GM12878 (cell line): ENCODE data around the gene COL17A1. TPM values are rescaled to one million over a fixed set of nuclear protein-coding genes. Genes with fewer than 3 reads are reported as not detected.

Experiments used
- ASH2L ChIP-seq: fragments of 300-600, 200-600 bp; sonication (generic); IDR thresholded peaks from 2 replicates; pipeline ENCODE4 v1.6.1; 2017; ENCODE audit warnings: low read depth, mild to moderate bottlenecking, borderline replicate concordance
- ATF7 ChIP-seq: fragments of 450-650 bp; IDR thresholded peaks from 2 replicates; pipeline ENCODE4 v1.6.1; 2016; ENCODE audit warnings: low read depth, mild to moderate bottlenecking
- BCL11A ChIP-seq: IDR thresholded peaks from 2 replicates; pipeline ENCODE4 v1.6.1; 2011; ENCODE audit warnings: low read depth, low read length
- BMI1 ChIP-seq: fragments of 450-650 bp; IDR thresholded peaks from 2 replicates; pipeline ENCODE4 v1.6.1; 2016; ENCODE audit warnings: mild to moderate bottlenecking, moderate library complexity, borderline replicate concordance
- CEBPB ChIP-seq, 2 experiments: fragments of 150-350 bp in 1 of 2; IDR thresholded peaks; 2 replicates each; pipeline ENCODE4 v1.6.1; 2012 to 2014; ENCODE audit warnings: low read depth in 2 of 2, low read length in 2 of 2, borderline replicate concordance in 1 of 2, inconsistent platforms in 1 of 2
- CHD2 ChIP-seq: IDR thresholded peaks from 2 replicates; pipeline ENCODE4 v1.6.1; 2011; ENCODE audit warnings: low read depth, low read length, improper control_type of control experiment, borderline replicate concordance
- CHD4 ChIP-seq: fragments of 200-600 bp; sonication (generic); IDR thresholded peaks from 2 replicates; pipeline ENCODE4 v1.6.1; 2016; ENCODE audit warnings: mild to moderate bottlenecking
- ELK1 ChIP-seq: IDR thresholded peaks from 2 replicates; pipeline ENCODE4 v1.6.1; 2012; ENCODE audit warnings: low read depth, low read length, improper control_type of control experiment
- ESRRA ChIP-seq: IDR thresholded peaks from 2 replicates; pipeline ENCODE4 v1.6.1; 2012; ENCODE audit warnings: mild to moderate bottlenecking, low read length, improper control_type of control experiment
- ETV6 ChIP-seq, 2 experiments: fragments of 450-650 bp in 1 of 2; IDR thresholded peaks in 1 of 2; conservative IDR thresholded peaks in 1 of 2; 2 replicates each; pipeline ENCODE4 v1.6.1; 2014; ENCODE audit warnings: antibody characterized with exemption in 1 of 2, borderline replicate concordance in 1 of 2, low read depth in 1 of 2, mild to moderate bottlenecking in 1 of 2, moderate library complexity in 1 of 2
- FOS ChIP-seq: IDR thresholded peaks from 3 replicates; pipeline ENCODE4 v1.6.1; 2011; ENCODE audit warnings: borderline replicate concordance; ENCODE audit not compliant: insufficient read length; ENCODE audit errors: extremely low read depth
- GATAD2B ChIP-seq: fragments of 450-650 bp; conservative IDR thresholded peaks from 2 replicates; pipeline ENCODE4 v1.6.1; 2017; ENCODE audit warnings: low read depth, mild to moderate bottlenecking, moderate library complexity
- HDGF ChIP-seq: fragments of 450-650 bp; IDR thresholded peaks from 2 replicates; pipeline ENCODE4 v1.6.1; 2016; ENCODE audit warnings: antibody characterized with exemption
- IKZF1 ChIP-seq: fragments of 450-650 bp; conservative IDR thresholded peaks from 2 replicates; pipeline ENCODE4 v1.6.1; 2017; ENCODE audit warnings: antibody characterized with exemption, mild to moderate bottlenecking
- IRF3 ChIP-seq: fragments of 450-650 bp; IDR thresholded peaks from 2 replicates; pipeline ENCODE4 v1.6.1; 2014; ENCODE audit warnings: mild to moderate bottlenecking
- MLLT1 ChIP-seq: fragments of 450-650 bp; IDR thresholded peaks from 2 replicates; pipeline ENCODE4 v1.6.1; 2016; ENCODE audit warnings: mild to moderate bottlenecking
- MTA2 ChIP-seq: fragments of 450-650 bp; IDR thresholded peaks from 2 replicates; pipeline ENCODE4 v1.6.1; 2016; ENCODE audit warnings: low read depth, mild to moderate bottlenecking, moderate library complexity
- MTA3 ChIP-seq: IDR thresholded peaks from 2 replicates; pipeline ENCODE4 v1.6.1; 2012; ENCODE audit warnings: low read length, inconsistent platforms, borderline replicate concordance
- NFIC ChIP-seq: IDR thresholded peaks from 2 replicates; pipeline ENCODE4 v1.6.1; 2012; ENCODE audit warnings: low read depth, mild to moderate bottlenecking, inconsistent platforms, low read length, moderate library complexity
- NFYA ChIP-seq: IDR thresholded peaks from 2 replicates; pipeline ENCODE4 v1.6.1; 2011; ENCODE audit warnings: low read depth, mild to moderate bottlenecking, low read length, improper control_type of control experiment, borderline replicate concordance
- PAX5 ChIP-seq: IDR thresholded peaks from 2 replicates; pipeline ENCODE4 v1.6.1; 2011; ENCODE audit warnings: low read depth, low read length, borderline replicate concordance
- POLR2AphosphoS2 ChIP-seq: IDR thresholded peaks from 2 replicates; pipeline ENCODE4 v1.6.1; 2011; ENCODE audit warnings: low read depth, mild to moderate bottlenecking, low read length, improper control_type of control experiment, moderate library complexity
- RAD51 ChIP-seq: fragments of 450-650 bp; IDR thresholded peaks from 2 replicates; pipeline ENCODE4 v1.6.1; 2016; ENCODE audit warnings: moderate library complexity, mild to moderate bottlenecking, inconsistent platforms
- SMARCA5 ChIP-seq: fragments of 450-650 bp; IDR thresholded peaks from 2 replicates; pipeline ENCODE4 v1.6.1; 2017; ENCODE audit warnings: mild to moderate bottlenecking
- SPI1 ChIP-seq: IDR thresholded peaks from 2 replicates; pipeline ENCODE4 v1.6.1; 2011; ENCODE audit warnings: low read depth, mild to moderate bottlenecking, low read length, moderate library complexity, borderline replicate concordance; ENCODE audit not compliant: insufficient read depth
- SUPT20H ChIP-seq: IDR thresholded peaks from 2 replicates; pipeline ENCODE4 v1.6.1; 2011; ENCODE audit warnings: low read depth, mild to moderate bottlenecking, low read length, moderate library complexity, borderline replicate concordance; ENCODE audit not compliant: control insufficient read depth
- WRNIP1 ChIP-seq: IDR thresholded peaks from 2 replicates; pipeline ENCODE4 v1.6.1; 2011; ENCODE audit warnings: low read depth, low read length, improper control_type of control experiment, borderline replicate concordance
- YY1 ChIP-seq: IDR thresholded peaks from 2 replicates; pipeline ENCODE4 v1.6.1; 2011; ENCODE audit warnings: low read depth, mild to moderate bottlenecking, low read length
- ZBED1 ChIP-seq: IDR thresholded peaks from 2 replicates; pipeline ENCODE4 v1.6.1; 2016; ENCODE audit warnings: borderline replicate concordance
- ZSCAN29 ChIP-seq: fragments of 450-650 bp; IDR thresholded peaks from 2 replicates; pipeline ENCODE4 v1.6.1; 2017; ENCODE audit warnings: mild to moderate bottlenecking, moderate library complexity
- polyA plus RNA-seq, 11 experiments: library from polyadenylated mRNA; depleted of rRNA in 4 of 11; unstranded in 6 of 11; stranded (reverse) in 5 of 11; fragments of >200 nt; fragmentation: Nextera tagmentation in 4 of 11; fragmentation: Illumina TruSeq in 1 of 11; extraction: Ambion mirVana in 4 of 11; extraction: Trizol in 1 of 11; gene quantifications; 1 replicate in 1 of 11; 2 replicates in 10 of 11; pipeline versions ENCODE4 v1.2.1 to v1.2.3, GENCODE V29; 2011 to 2016; ENCODE audit warnings: inconsistent platforms in 2 of 11, missing spikeins in 2 of 11, low read depth in 1 of 11
- total RNA-seq, 4 experiments: library from RNA; depleted of rRNA in 3 of 4; stranded (reverse); fragments of >200 nt in 3 of 4; fragmentation: Illumina TruSeq in 1 of 4; extraction: Trizol in 1 of 4; gene quantifications; 2 replicates each; pipeline versions ENCODE4 v1.2.1 to v1.2.3, GENCODE V29; 2013 to 2021

COL17A1 gene
- total and polyA plus RNA-seq, 10 of the 15 experiments (the other 5 are each of a cell fraction or from before 2014, with no cell fraction given) = 0.08 to 0.22 TPM; not detected in 8

GRCh38 chr10:103990121-103990520 is 95.6 kb downstream of the COL17A1 start (continued):
- TF ChIP-seq IRF3 = no peak
- peak; percentile 58; the same call in 1 of the 2 replicates for TF ChIP-seq ATF7
- TF ChIP-seq ELK1 = no peak
- no peak for TF ChIP-seq MTA3
- no peak for TF ChIP-seq SUPT20H
- TF ChIP-seq SPI1 = no peak
- TF ChIP-seq ASH2L = no peak
- no peak for TF ChIP-seq CHD2
- peak; percentile 46; the same call in 1 of the 2 replicates for TF ChIP-seq BMI1
- no peak for TF ChIP-seq NFIC
- TF ChIP-seq FOS = no peak
- TF ChIP-seq ZSCAN29 = no peak
- no peak for TF ChIP-seq PAX5
- TF ChIP-seq GATAD2B = 0 out of 2 replicates have a peak, but pooled peaks have one; percentile 23
- TF ChIP-seq ETV6 (conservative IDR thresholded peaks at IDR 0.05 in 1 of 2, IDR thresholded peaks at IDR 0.05 in 1 of 2; ENCODE audit: borderline replicate concordance in 1 of 2, low read depth in 1 of 2) = no peak
- peak; percentile 87 for TF ChIP-seq MTA2
- peak; percentile 60 for TF ChIP-seq IKZF1
- no peak for TF ChIP-seq CEBPB (IDR thresholded peaks at IDR 0.05; ENCODE audit: borderline replicate concordance in 1 of 2, low read depth in 2 of 2, low read length in 2 of 2)
- no peak for TF ChIP-seq SMARCA5
- no peak for TF ChIP-seq NFYA
- TF ChIP-seq MLLT1 = no peak
- no peak for TF ChIP-seq ZBED1
- no peak for TF ChIP-seq POLR2AphosphoS2
- no peak for TF ChIP-seq CHD4
- no peak for TF ChIP-seq YY1
- 0 out of 2 replicates have a peak, but pooled peaks have one; percentile 28 for TF ChIP-seq BCL11A
- no peak; the same call in 1 of the 2 replicates for TF ChIP-seq RAD51
- TF ChIP-seq ESRRA = no peak
- no peak for TF ChIP-seq HDGF
- no peak for TF ChIP-seq WRNIP1
